Stimulated activated CD8-positive, alpha-beta memory T cell treated with anti-CD3 and anti-CD28 coated beads, Interleukin-4, amount 100 ng/mL, for 1 hour (primary cell): ENCODE measurements around the gene GCNT4.

Experiments used
- DNase-seq, 2 donors: peaks; one replicate each; pipeline ENCODE4 v3.0.0-alpha.2; 2020; ENCODE audit warnings: low read depth in 2 of 2, low spot score in 1 of 2

Gene GCNT4

DNA sequence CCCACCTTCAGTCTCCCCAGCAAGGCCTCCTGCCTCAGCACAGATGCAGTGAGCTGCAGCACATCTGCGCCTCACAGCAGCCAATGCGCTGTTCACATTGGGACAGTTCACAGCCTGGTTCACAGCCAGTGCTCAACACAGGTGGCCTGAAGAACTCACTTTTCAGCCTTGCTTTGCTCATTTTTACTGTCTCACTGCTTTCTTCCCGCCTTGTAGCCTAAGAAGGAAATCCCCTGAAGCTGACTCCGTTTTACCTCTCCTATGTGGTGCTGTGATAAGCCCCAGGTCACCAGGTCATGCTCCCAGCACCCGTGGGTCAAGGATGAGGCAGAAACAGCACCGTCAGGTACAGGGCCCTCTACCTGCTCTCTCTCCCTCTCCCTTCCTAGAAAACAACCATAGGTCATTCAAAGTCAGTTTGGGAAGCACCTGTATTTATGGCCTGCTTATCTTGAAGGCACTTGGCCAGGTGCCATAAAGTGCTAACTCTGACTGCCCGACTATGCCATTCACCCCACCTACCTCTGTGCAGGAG lies 1.1 kb downstream of the GCNT4 start:
- peak in 1 of 2 donors; percentile 17 for DNase-seq

GRCh38 chr5:75050415-75050814 lies 1.9 kb downstream of the GCNT4 start:
- no peak for DNase-seq

GRCh38 chr5:75049456-75050351 lies 2.7 kb downstream of the GCNT4 start:
- DNase-seq = peak in 1 of 2 donors; percentile 35

DNA sequence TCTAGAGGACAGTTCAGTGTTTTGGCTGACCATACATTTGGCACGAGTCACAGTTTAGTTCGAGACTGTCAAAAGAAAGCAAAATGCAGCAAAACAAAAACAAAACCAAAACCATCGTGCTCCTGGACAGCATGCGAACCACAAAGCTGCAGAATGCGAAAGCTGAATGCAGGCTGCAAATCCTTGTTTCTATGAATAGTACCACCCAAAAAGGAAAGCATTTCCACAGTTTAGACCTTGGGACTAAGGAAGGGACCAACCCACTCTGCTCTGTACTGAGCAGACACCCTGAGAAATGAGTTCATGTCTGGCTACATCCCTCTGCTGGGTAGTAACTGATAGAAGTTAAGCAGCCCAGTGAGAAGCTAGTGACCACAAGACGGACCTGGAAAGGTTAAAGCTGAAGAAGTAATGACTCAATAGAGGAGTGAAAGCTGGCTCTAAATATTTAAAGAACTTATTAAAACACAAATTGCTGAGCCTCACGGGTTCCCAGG lies 3.9 kb downstream of the GCNT4 start:
- no peak for DNase-seq

DNA sequence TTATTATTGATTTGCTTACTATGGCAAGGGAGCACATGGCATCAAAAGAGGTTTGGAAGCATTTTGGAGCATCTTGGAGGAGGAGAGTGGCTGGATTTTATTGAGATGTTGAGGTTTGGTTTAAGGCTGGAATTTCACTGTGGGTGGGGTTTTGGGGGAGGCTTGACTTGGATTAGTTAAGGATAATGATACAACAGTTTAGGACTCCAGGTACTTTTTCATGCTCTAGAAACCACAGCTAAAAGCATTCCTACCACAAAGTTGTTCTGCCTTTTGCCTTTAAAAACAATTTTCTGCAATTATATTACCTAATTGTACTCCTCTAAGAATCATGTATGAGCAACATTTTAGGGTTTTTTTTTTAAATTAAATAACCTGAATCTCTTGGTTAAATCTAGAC lies 5.0 kb downstream of the GCNT4 start:
- DNase-seq = no peak

- no peak for DNase-seq
Observed at GRCh38 chr5:75046366-75047142, 5.8 kb downstream of the GCNT4 start.

- DNase-seq = no peak
Observed at GRCh38 chr5:75045071-75045470, 7.3 kb downstream of the GCNT4 start.

GRCh38 chr5:75044406-75044805 lies 8.0 kb downstream of the GCNT4 start:
- DNase-seq = no peak

GRCh38 chr5:75043633-75044264 lies 8.6 kb downstream of the GCNT4 start:
- no peak for DNase-seq

- no peak for DNase-seq
Observed at GRCh38 chr5:75042522-75042921, 9.8 kb downstream of the GCNT4 start.

DNA sequence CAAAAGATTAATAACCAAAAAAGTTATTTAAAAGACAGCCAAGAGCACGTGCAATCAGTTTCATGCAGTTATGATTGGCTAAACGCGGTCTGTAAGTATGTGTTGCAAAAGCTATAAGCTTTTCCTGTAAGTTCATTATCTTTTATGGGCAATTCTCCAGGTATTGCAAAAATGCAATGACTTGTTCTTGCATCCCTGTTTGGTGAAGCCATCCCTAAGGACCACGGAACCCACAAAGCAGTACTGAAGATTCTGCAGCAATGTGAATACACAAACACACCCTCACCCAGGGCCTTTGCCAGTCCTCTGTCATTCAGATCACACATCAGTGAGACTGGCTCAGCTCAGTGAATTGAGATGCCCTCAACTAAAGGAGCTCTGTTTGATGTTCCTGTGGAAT lies 11.4 kb downstream of the GCNT4 start:
- DNase-seq = no peak

DNA sequence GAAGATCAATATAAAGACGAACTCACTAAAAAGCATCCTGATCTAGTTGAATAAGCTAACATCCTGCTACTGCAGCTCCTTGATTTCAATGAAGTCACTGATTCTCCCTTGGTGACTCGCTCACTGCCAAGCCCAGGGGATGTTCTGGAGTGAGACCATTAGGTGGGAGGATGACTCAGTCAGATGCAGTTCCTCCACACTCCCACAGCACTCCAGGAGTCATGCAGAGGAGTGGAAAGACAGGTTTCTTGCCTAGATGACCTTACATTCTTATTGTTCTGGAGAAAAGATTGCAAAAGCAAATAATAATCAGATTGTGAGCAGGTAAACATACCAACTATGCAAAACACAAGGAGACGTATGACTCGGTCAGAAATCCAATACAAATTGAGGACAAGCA lies 15.3 kb downstream of the GCNT4 start:
- no peak for DNase-seq

GRCh38 chr5:75034137-75034739 lies 18.1 kb downstream of the GCNT4 start:
- DNase-seq = peak in 1 of 2 donors; percentile 17

DNA sequence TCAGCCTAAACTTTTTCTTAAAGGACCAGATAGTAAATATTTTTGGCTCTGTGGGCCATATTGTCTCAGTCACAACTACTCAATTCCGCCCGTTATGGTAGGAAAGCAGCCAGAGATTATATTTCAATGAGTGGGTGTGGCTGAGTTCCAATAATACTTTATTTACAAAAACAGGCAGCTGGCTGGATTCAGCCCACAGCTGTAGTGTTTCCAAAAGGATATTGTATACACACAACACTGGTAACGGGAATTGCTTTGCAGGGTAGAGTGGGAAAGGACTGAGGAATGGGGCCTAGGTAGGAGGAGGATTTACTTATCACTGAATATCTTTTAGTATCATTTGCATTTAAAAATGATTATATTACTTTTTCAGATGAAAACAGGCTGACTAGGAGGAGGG lies 21.0 kb downstream of the GCNT4 start:
- no peak for DNase-seq

- no peak for DNase-seq
Observed at GRCh38 chr5:75028090-75028489, 24.3 kb downstream of the GCNT4 start.

- peak in 1 of 2 donors; percentile 23 for DNase-seq
Observed at GRCh38 chr5:75023368-75024159, 28.8 kb downstream of the GCNT4 start.

- no peak for DNase-seq
Observed at GRCh38 chr5:75021800-75022199, 30.6 kb downstream of the GCNT4 start.

GRCh38 chr5:75021219-75021618 lies 31.1 kb downstream of the GCNT4 start:
- DNase-seq = no peak

GRCh38 chr5:75020016-75020656 lies 32.2 kb downstream of the GCNT4 start:
- DNase-seq = no peak
